PC-3 (cell line): ENCODE results near the gene EVPL. TPM values are rescaled to one million over a fixed set of nuclear protein-coding genes. Genes with fewer than 3 reads are reported as not detected.

Experiments used
- ATAC-seq: fragments of 200-7000 bp; cut with Tn5 transposase; 2 replicates; pipeline ENCODE4 v1.9.1; 2020; ENCODE audit warnings: mild to moderate bottlenecking, moderate library complexity
- BruUV-seq: library from RNA; stranded (reverse); fragments of 400-500 nt; replicated peaks from 2 replicates; lab custom pipeline; 2021; lab: Mats Ljungman, UMichigan
- CTCF ChIA-PET: fragments of 300-600 bp; sonication (Branson Sonifier 250); formaldehyde crosslinking; loops from one replicate; lab custom pipeline; 2022; ENCODE audit warnings: antibody characterized with exemption; lab: Charles Lee
- POLR2A ChIA-PET: fragments of 300-600 bp; sonication (Branson Sonifier 250); formaldehyde crosslinking; loops from one replicate; lab custom pipeline; 2022; ENCODE audit warnings: antibody characterized with exemption; ENCODE audit not compliant: unreplicated experiment; lab: Charles Lee
- DNase-seq: peaks from one replicate; pipeline ENCODE4 v3.0.0-alpha.2; 2015
- H2AFZ ChIP-seq: fragments of 300-600 bp; sonication (generic); 2 replicates; pipeline ENCODE4 v1.6.0; 2016; ENCODE audit warnings: antibody characterized with exemption, low read length
- H3F3A ChIP-seq: fragments of 300-600 bp; sonication (generic); one replicate; pipeline ENCODE4 v1.6.0; 2017; ENCODE audit warnings: antibody characterized with exemption, low read length, control low read depth, mild to moderate bottlenecking; ENCODE audit not compliant: unreplicated experiment
- H3K27ac ChIP-seq: fragments of 300-600 bp; sonication (generic); 2 replicates; pipeline ENCODE4 v1.5.1; 2016; ENCODE audit warnings: mild to moderate bottlenecking, low read length
- H3K27me3 ChIP-seq: fragments of 300-600 bp; sonication (generic); 2 replicates; pipeline ENCODE4 v1.6.1; 2016; ENCODE audit warnings: low read length, mixed read lengths
- H3K36me3 ChIP-seq: fragments of 300-600 bp; sonication (generic); 2 replicates; pipeline ENCODE4 v1.6.1; 2016; ENCODE audit warnings: low read depth, mixed run types, low read length, mixed read lengths
- H3K4me1 ChIP-seq: fragments of 300-600 bp; sonication (generic); 2 replicates; pipeline ENCODE4 v1.5.1; 2016; ENCODE audit warnings: low read length; ENCODE audit not compliant: insufficient read depth
- H3K4me2 ChIP-seq: fragments of 300-600 bp; sonication (generic); 2 replicates; pipeline ENCODE4 v1.6.0; 2016; ENCODE audit warnings: low read length
- H3K4me3 ChIP-seq: fragments of 300-600 bp; sonication (generic); 2 replicates; pipeline ENCODE4 v1.5.1; 2016; ENCODE audit warnings: mild to moderate bottlenecking, low read length, mixed read lengths
- H3K79me2 ChIP-seq: fragments of 300-600 bp; sonication (generic); 2 replicates; pipeline ENCODE4 v1.6.1; 2017; ENCODE audit warnings: low read length, mixed read lengths
- H3K9ac ChIP-seq: fragments of 300-600 bp; sonication (generic); 2 replicates; pipeline ENCODE4 v1.6.0; 2016; ENCODE audit warnings: mild to moderate bottlenecking, low read length
- H3K9me2 ChIP-seq: fragments of 300-600 bp; sonication (generic); replicated peaks from 2 replicates; pipeline ENCODE4 v1.6.1; 2016; ENCODE audit warnings: mixed run types, low read length, mixed read lengths
- H3K9me3 ChIP-seq: fragments of 300-600 bp; sonication (generic); 2 replicates; pipeline ENCODE4 v1.6.1; 2016; ENCODE audit warnings: low read length, mixed read lengths
- H4K20me1 ChIP-seq: fragments of 300-600 bp; sonication (generic); 2 replicates; pipeline ENCODE4 v1.6.1; 2016; ENCODE audit warnings: low read length, mixed read lengths
- CTCF ChIP-seq: fragments of 300-600 bp; sonication (generic); conservative IDR thresholded peaks from 2 replicates; pipeline ENCODE4 v1.5.1; 2017; ENCODE audit warnings: antibody characterized with exemption, low read depth, mild to moderate bottlenecking, low read length
- EZH2 ChIP-seq: fragments of 300-600 bp; sonication (generic); IDR thresholded peaks from one replicate; pipeline ENCODE4 v1.6.1; 2017; ENCODE audit warnings: antibody characterized with exemption, mild to moderate bottlenecking, low read length; ENCODE audit not compliant: unreplicated experiment
- EZH2phosphoT487 ChIP-seq: fragments of 300-600 bp; sonication (generic); IDR thresholded peaks from 2 replicates; pipeline ENCODE4 v1.6.1; 2018; ENCODE audit warnings: mild to moderate bottlenecking, antibody characterized with exemption, low read length, borderline replicate concordance
- intact Hi-C: fragments of 100-400 bp; cut with micrococcal nuclease; formaldehyde crosslinking; loops from 2 replicates; pipeline ENCODE4 v1.9.0; 2023
- total RNA-seq: library from RNA; depleted of rRNA; stranded (reverse); fragments of >200 nt; gene quantifications from 2 replicates; pipeline ENCODE4 v1.2.3, GENCODE V29; 2014

EVPL gene
- total RNA-seq, 1 experiment from 2014 or later: 38.8 TPM

- Histone ChIP-seq H4K20me1 (no peaks in the 10 kb centered on the region), H3K4me2 (no peak overlapping the region), H3K9me3 (no peaks in the 10 kb centered on the region), H3K36me3 (peaks cover 6% of the 10 kb centered on the region; the same call in 1 of the 2 replicates), H3K4me1 (peaks cover 4% of the 10 kb centered on the region), H3K27me3 (no peaks in the 10 kb centered on the region), H2AFZ (no peak overlapping the region), H3K79me2 (0 out of 2 replicates have a peak, but pooled peaks cover 3% of the 10 kb centered on the region), H3K4me3 (no peak overlapping the region), H3K9me2 (no peaks in the 10 kb centered on the region), H3K9ac (no peak overlapping the region), H3K27ac (no peak overlapping the region), H3F3A (peaks cover 3% of the 10 kb centered on the region)
- ChIA-PET CTCF (no interaction called here), POLR2A (no interaction called here)
- no peak for TF ChIP-seq EZH2
- no peak for TF ChIP-seq CTCF
- TF ChIP-seq EZH2phosphoT487: no peak
- ATAC-seq (no peak), DNase-seq (no peak)
- intact Hi-C loops: no loop called here
- no TSS peak for BruUV-seq
Observed at GRCh38 chr17:75987041-75987440, 40.1 kb downstream of the EVPL start.

GRCh38 chr17:75985986-75986385 lies 41.1 kb downstream of the EVPL start:
- no peak for ATAC-seq
- Histone ChIP-seq H2AFZ (no peak overlapping the region), H3K9me2 (no peaks in the 10 kb centered on the region), H4K20me1 (no peaks in the 10 kb centered on the region), H3K9me3 (no peaks in the 10 kb centered on the region), H3K9ac (no peak overlapping the region), H3K4me3 (no peak overlapping the region), H3K27me3 (no peaks in the 10 kb centered on the region), H3K27ac (no peak overlapping the region), H3K79me2 (peaks cover 9% of the 10 kb centered on the region), H3K4me1 (peaks cover 7% of the 10 kb centered on the region), H3K36me3 (peaks cover 3% of the 10 kb centered on the region; the same call in 1 of the 2 replicates), H3K4me2 (no peak overlapping the region), H3F3A (peaks cover 5% of the 10 kb centered on the region)
- BruUV-seq: no TSS peak
- DNase-seq: no peak
- ChIA-PET CTCF (no interaction called here), POLR2A (no interaction called here)
- intact Hi-C loops: no loop called here
- TF ChIP-seq CTCF (no peak), EZH2 (no peak), EZH2phosphoT487 (no peak)

- intact Hi-C loops: no loop called here
- H2AFZ ChIP-seq: no peak overlapping the region
- peaks cover 3% of the 10 kb centered on the region; the same call in 1 of the 2 replicates for H3K36me3 ChIP-seq
- H4K20me1 ChIP-seq: no peaks in the 10 kb centered on the region
- ChIA-PET CTCF (no interaction called here), POLR2A (no interaction called here)
- no peak overlapping the region for H3K9ac ChIP-seq
- peaks cover 5% of the 10 kb centered on the region for H3F3A ChIP-seq
- no peaks in the 10 kb centered on the region for H3K9me3 ChIP-seq
- H3K4me2 ChIP-seq: no peak overlapping the region
- ATAC-seq (no peak), DNase-seq (no peak)
- H3K9me2 ChIP-seq: no peaks in the 10 kb centered on the region
- H3K27me3 ChIP-seq: no peaks in the 10 kb centered on the region
- TF ChIP-seq CTCF: no peak
- TF ChIP-seq EZH2phosphoT487: no peak
- TF ChIP-seq EZH2: no peak
- no peak overlapping the region for H3K4me3 ChIP-seq
- no peak overlapping the region for H3K27ac ChIP-seq
- peaks cover 26% of the 10 kb centered on the region for H3K79me2 ChIP-seq
- peaks cover 21% of the 10 kb centered on the region for H3K4me1 ChIP-seq
- BruUV-seq: no TSS peak
Observed at GRCh38 chr17:75983501-75984181, 43.5 kb downstream of the EVPL start.
